CD14-positive monocyte (primary cell): ENCODE data around the gene MST1. TPM values are rescaled to one million over a fixed set of nuclear protein-coding genes. Genes with fewer than 3 reads are reported as not detected.

Source experiments
- DNase-seq, 3 donors: peaks; one replicate each; pipeline ENCODE4 v3.0.0-alpha.2; 2011 to 2022
- H2AFZ ChIP-seq: 2 replicates; pipeline ENCODE4 v1.6.0; 2012; ENCODE audit warnings: mild to moderate bottlenecking, low read depth, low read length, inconsistent platforms; ENCODE audit not compliant: insufficient read depth, poor library complexity, severe bottlenecking
- H3K27ac ChIP-seq, 2 donors: 1 replicate in 1 of 2; 2 replicates in 1 of 2; pipeline ENCODE4 v1.5.1; 2012 to 2013; ENCODE audit warnings: low read length in 2 of 2, control low read depth in 1 of 2, inconsistent platforms in 1 of 2, low read depth in 1 of 2, mild to moderate bottlenecking in 1 of 2
- H3K27me3 ChIP-seq, 2 donors: one replicate each; pipeline versions ENCODE4 v1.6.0 to v1.6.1; 2011 to 2013; ENCODE audit warnings: low read length in 2 of 2; ENCODE audit not compliant: control insufficient read depth in 2 of 2, insufficient read depth in 2 of 2
- H3K36me3 ChIP-seq, 2 donors: replicated peaks in 1 of 2; 1 replicate in 1 of 2; 2 replicates in 1 of 2; pipeline versions ENCODE4 v1.5.1 to v1.6.1; 2012 to 2013; ENCODE audit warnings: low read length in 2 of 2, control low read depth in 1 of 2, inconsistent platforms in 1 of 2, mild to moderate bottlenecking in 1 of 2; ENCODE audit not compliant: insufficient read depth in 2 of 2, control insufficient read depth in 1 of 2
- H3K4me1 ChIP-seq, 2 donors: 1 replicate in 1 of 2; 2 replicates in 1 of 2; pipeline versions ENCODE4 v1.5.1 to v1.6.1; 2012 to 2013; ENCODE audit warnings: low read length in 2 of 2, control low read depth in 1 of 2, inconsistent platforms in 1 of 2, mild to moderate bottlenecking in 1 of 2, moderate library complexity in 1 of 2; ENCODE audit not compliant: insufficient read depth in 2 of 2, control insufficient read depth in 1 of 2
- H3K4me2 ChIP-seq: replicated peaks from 2 replicates; pipeline ENCODE3; 2012; ENCODE audit warnings: low read length, moderate library complexity, mild to moderate bottlenecking; ENCODE audit not compliant: poor library complexity, severe bottlenecking; ENCODE audit errors: extremely low read depth
- H3K4me3 ChIP-seq, 3 experiments: fragments of 200-600 bp in 1 of 3; sonication (generic) in 1 of 3; replicated peaks in 1 of 3; 1 replicate in 2 of 3; 2 replicates in 1 of 3; pipeline ENCODE4 v1.5.1; 2011 to 2013; ENCODE audit warnings: low read length in 3 of 3, mild to moderate bottlenecking in 3 of 3, control low read depth in 2 of 3, low read depth in 2 of 3, inconsistent platforms in 1 of 3, moderate library complexity in 1 of 3
- H3K79me2 ChIP-seq: 2 replicates; pipeline ENCODE4 v1.6.0; 2012; ENCODE audit warnings: mild to moderate bottlenecking, control low read depth, inconsistent platforms, low read length, moderate library complexity; ENCODE audit not compliant: insufficient read depth
- H3K9ac ChIP-seq: 2 replicates; pipeline ENCODE4 v1.6.0; 2017; ENCODE audit warnings: low read length, mild to moderate bottlenecking; ENCODE audit not compliant: insufficient read depth, poor library complexity, severe bottlenecking
- H3K9me3 ChIP-seq, 2 donors: replicated peaks in 1 of 2; 1 replicate in 1 of 2; 2 replicates in 1 of 2; pipeline versions ENCODE4 v1.5.1 to v1.6.1; 2012 to 2013; ENCODE audit warnings: low read length in 2 of 2, control low read depth in 1 of 2; ENCODE audit not compliant: control insufficient read depth in 1 of 2, insufficient read depth in 1 of 2
- H4K20me1 ChIP-seq: 2 replicates; pipeline ENCODE4 v1.6.0; 2012; ENCODE audit warnings: mild to moderate bottlenecking, low read length, control low read depth, moderate library complexity; ENCODE audit not compliant: insufficient read depth
- H3K27ac Mint-ChIP-seq, 7 donors: one replicate each; pipeline ENCODE4 v1.8.0; 2020; ENCODE audit warnings: mild to moderate bottlenecking in 7 of 7, mixed read lengths in 7 of 7, moderate library complexity in 6 of 7, inconsistent platforms in 2 of 7
- H3K27me3 Mint-ChIP-seq, 3 donors: one replicate each; pipeline ENCODE4 v1.8.0; 2021 to 2022; ENCODE audit warnings: low read depth in 3 of 3, mild to moderate bottlenecking in 3 of 3, mixed read lengths in 3 of 3, moderate library complexity in 3 of 3, inconsistent platforms in 1 of 3
- H3K36me3 Mint-ChIP-seq, 2 donors: one replicate each; pipeline ENCODE4 v1.8.0; 2020; ENCODE audit warnings: mixed read lengths in 2 of 2, inconsistent platforms in 1 of 2, mild to moderate bottlenecking in 1 of 2
- H3K4me1 Mint-ChIP-seq: one replicate; pipeline ENCODE4 v1.8.0; 2020; ENCODE audit warnings: mild to moderate bottlenecking, mixed read lengths
- H3K4me3 Mint-ChIP-seq, 2 donors: one replicate each; pipeline ENCODE4 v1.8.0; 2020; ENCODE audit warnings: mild to moderate bottlenecking in 2 of 2, mixed read lengths in 2 of 2, moderate library complexity in 1 of 2
- H3K9me3 Mint-ChIP-seq, 7 donors: one replicate each; pipeline ENCODE4 v1.8.0; 2020 to 2022; ENCODE audit warnings: mixed read lengths in 7 of 7, mild to moderate bottlenecking in 6 of 7, moderate library complexity in 6 of 7, inconsistent platforms in 2 of 7
- WGBS: methylation state at CpG from one replicate; pipeline ENCODE4 v1.1.5; 2013; ENCODE audit warnings: missing lambda C conversion rate; ENCODE audit not compliant: insufficient coverage; 5-methylcytosine and 5-hydroxymethylcytosine counted together
- intact Hi-C, 2 donors: fragments of 100-400 bp; cut with micrococcal nuclease; formaldehyde crosslinking; loops; one replicate each; pipeline versions ENCODE4 v1.15.0 to v1.15.1; 2023
- polyA plus RNA-seq, 3 donors: library from polyadenylated mRNA; depleted of rRNA in 1 of 3; unstranded in 2 of 3; stranded (reverse) in 1 of 3; fragments of 300-500 nt in 2 of 3; fragments of >200 nt in 1 of 3; fragmentation: Illumina TruSeq in 2 of 3; gene quantifications; 1 replicate in 2 of 3; 2 replicates in 1 of 3; pipeline ENCODE4 v1.2.3, GENCODE V29; 2012 to 2021
- TF ChIP-seq, protein P1 (sequence below): fragments of 200-600 bp; IDR thresholded peaks from one replicate; pipeline ENCODE4 v1.8.0; 2022; ENCODE audit warnings: antibody characterized with exemption, mild to moderate bottlenecking

MST1 gene
- polyA plus RNA-seq, 3 donors, result 0.28 to 17.8 TPM; not detected in 1

DNA sequence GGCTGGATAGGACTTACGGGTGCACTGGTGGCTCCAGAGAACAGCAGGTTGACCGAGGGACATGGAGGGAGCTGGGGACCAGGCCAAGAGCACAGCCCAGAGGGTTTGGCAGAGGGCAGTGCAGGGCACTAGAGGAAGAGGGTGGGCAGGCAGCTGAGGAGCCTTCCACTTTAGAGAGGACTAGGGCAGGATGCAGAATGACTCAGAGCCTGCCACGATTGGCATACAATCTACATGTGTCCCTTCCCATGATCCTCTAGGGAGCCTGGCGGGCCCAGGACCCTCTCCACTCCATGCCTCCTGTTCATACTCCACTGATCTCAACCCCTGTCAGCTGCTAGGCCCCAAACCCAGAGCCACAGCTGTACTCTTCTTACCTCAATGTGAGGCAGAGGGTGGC is 29.5 kb downstream of the MST1 start:
- H3K4me3 Mint-ChIP-seq, result no peak overlapping the region
- no peak for DNase-seq
- peaks cover 11% of the 10 kb centered on the region for H3K4me1 Mint-ChIP-seq
- no peaks in the 10 kb centered on the region for H3K36me3 Mint-ChIP-seq
- peak overlapping the region in 1 of 7 donors; percentile 53 for H3K27ac Mint-ChIP-seq
- H3K9me3 Mint-ChIP-seq, result no peaks in the 10 kb centered on the region
- Histone ChIP-seq H3K4me3 (no peak overlapping the region), H2AFZ (no peak overlapping the region), H3K4me1 (peaks cover 0 to 10% of the 10 kb centered on the region in 2 donors), H3K4me2 (no peak overlapping the region), H3K9ac (no peak overlapping the region), H3K27ac (no peak overlapping the region), H3K9me3 (no peaks in the 10 kb centered on the region), H4K20me1 (no peaks in the 10 kb centered on the region), H3K27me3 (peaks cover 0 to 2% of the 10 kb centered on the region in 2 donors), H3K79me2 (no peaks in the 10 kb centered on the region), H3K36me3 (no peaks in the 10 kb centered on the region)
- WGBS, result 82% methylated on average over 4 of the region's 4 CpGs
- TF ChIP-seq, protein P1, sequence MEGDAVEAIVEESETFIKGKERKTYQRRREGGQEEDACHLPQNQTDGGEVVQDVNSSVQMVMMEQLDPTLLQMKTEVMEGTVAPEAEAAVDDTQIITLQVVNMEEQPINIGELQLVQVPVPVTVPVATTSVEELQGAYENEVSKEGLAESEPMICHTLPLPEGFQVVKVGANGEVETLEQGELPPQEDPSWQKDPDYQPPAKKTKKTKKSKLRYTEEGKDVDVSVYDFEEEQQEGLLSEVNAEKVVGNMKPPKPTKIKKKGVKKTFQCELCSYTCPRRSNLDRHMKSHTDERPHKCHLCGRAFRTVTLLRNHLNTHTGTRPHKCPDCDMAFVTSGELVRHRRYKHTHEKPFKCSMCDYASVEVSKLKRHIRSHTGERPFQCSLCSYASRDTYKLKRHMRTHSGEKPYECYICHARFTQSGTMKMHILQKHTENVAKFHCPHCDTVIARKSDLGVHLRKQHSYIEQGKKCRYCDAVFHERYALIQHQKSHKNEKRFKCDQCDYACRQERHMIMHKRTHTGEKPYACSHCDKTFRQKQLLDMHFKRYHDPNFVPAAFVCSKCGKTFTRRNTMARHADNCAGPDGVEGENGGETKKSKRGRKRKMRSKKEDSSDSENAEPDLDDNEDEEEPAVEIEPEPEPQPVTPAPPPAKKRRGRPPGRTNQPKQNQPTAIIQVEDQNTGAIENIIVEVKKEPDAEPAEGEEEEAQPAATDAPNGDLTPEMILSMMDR, result no peak
- H3K27me3 Mint-ChIP-seq, result peaks cover 2 to 7% (median 4%) of the 10 kb centered on the region in 3 donors
- intact Hi-C loops, result no loop called here

DNA sequence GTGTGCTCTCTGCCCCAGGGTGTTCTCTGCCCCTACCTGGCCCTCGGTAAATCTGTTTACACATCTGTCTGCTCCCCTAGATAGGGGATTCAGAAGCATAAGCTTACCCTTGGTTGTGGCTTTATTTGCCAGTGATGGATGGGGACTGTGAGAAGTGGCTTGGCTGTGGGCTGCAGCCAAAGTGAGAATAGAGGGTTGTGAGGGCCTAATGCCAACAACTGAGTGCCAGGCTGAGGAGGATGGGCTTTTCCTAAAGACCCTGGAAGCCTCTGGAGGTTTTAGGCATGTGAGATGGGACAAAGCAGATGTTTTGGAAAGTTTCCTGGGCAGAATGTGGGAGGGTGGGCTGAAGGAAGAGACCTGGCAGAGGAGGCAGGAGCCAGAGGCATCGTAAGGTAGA is 30.6 kb downstream of the MST1 start:
- Histone ChIP-seq H3K36me3 (no peaks in the 10 kb centered on the region), H3K9me3 (no peaks in the 10 kb centered on the region), H3K4me2 (no peak overlapping the region), H3K27ac (no peak overlapping the region), H3K4me1 (peaks cover 0 to 7% of the 10 kb centered on the region in 2 donors), H3K4me3 (no peak overlapping the region), H3K79me2 (no peaks in the 10 kb centered on the region), H4K20me1 (no peaks in the 10 kb centered on the region), H3K9ac (no peak overlapping the region), H3K27me3 (peaks cover 0 to 2% of the 10 kb centered on the region in 2 donors), H2AFZ (no peak overlapping the region)
- peaks cover 2 to 7% (median 6%) of the 10 kb centered on the region in 3 donors for H3K27me3 Mint-ChIP-seq
- peak overlapping the region in 1 of 7 donors; percentile 6 for H3K27ac Mint-ChIP-seq
- TF ChIP-seq, protein P1, result no peak
- no peaks in the 10 kb centered on the region for H3K9me3 Mint-ChIP-seq
- 83% methylated on average over 1 of the region's 2 CpGs for WGBS
- peaks cover 6% of the 10 kb centered on the region for H3K4me1 Mint-ChIP-seq
- intact Hi-C loops, result no loop called here
- no peaks in the 10 kb centered on the region for H3K36me3 Mint-ChIP-seq
- no peak for DNase-seq
- no peak overlapping the region for H3K4me3 Mint-ChIP-seq
